ENCODE data around the gene STOML1.
"Not testable (repeated sequence)": the region's sequence is repeated elsewhere in the genome, so short reads cannot be mapped to it uniquely, and the experiment has no call there.

The STOML1 gene

DNA sequence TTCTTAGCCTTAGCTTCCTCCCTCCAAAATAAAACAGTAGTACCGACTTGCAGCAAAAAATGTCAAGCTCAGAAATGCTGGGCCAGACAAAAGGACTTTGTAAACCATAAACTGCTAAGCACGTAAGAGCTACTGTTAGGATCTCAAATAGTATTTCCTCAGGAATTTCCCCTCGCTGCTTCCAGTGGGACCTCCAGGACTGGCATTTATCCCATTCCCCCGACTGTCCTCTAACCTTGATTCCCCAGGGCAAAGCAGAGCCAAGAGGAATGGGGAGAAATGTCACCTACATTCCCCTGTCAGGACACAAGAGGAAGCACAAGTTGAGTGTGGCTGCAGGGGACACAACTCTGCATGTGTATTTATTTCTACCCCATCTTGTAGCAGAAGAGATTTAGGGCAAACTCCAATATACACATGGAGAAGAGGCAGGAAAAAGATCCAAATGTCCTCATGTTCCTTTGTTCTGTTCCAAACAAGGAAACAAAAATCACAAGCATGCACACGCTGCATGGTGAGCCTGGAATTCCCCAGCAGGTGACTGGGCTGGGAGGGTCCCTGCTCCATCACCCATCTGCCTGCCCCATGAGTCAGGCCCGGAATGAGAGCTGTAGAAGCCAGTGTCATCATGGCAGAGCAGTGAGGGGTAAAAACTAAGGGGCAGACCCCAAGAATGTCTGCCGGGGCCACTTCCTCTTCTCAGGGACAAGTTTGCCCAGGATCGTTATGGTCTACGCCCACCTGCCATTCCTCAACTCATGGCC, 4.2 kb downstream of the STOML1 start:
- DNase-seq (ENCODE audit: extremely low read depth in 1 of 2, low read depth in 1 of 2), result no peak

DNA sequence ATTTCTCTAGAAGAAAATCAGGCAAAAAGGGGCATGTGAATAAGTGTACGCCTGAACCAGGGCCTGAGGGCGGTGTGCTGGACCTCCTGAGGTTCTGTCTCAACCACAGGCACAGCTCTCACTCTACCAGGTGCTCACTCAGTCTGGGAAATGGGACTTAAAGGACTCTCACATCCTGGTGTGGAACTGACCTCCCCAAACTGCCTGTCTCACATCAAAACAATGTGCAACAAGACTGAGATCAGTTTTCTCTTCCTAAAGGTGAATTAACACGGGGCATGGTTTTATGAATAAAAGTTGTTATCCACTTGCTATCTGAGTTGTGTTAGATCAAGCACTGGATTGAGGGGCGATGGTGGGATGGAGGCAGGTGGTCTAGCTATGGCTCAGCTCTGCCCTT, 4.8 kb downstream of the STOML1 start:
- DNase-seq (ENCODE audit: extremely low read depth in 1 of 2, low read depth in 1 of 2), result no peak

DNA sequence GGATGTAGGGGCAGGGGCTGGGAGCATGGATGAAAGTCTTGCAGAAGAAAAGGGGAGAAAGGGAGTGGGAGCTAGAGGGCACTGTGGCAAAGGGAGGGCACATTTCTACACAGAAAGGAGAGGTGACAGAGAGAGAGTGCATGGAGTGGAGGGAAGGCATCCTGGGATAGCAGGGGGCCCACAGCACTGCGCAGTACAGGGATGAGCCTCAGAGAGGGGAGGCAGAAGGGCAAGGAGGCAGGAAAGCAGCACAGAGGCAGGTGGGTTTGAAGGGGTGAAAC, 5.4 kb downstream of the STOML1 start:
- no peak for DNase-seq (ENCODE audit: extremely low read depth in 1 of 2, low read depth in 1 of 2)

DNA sequence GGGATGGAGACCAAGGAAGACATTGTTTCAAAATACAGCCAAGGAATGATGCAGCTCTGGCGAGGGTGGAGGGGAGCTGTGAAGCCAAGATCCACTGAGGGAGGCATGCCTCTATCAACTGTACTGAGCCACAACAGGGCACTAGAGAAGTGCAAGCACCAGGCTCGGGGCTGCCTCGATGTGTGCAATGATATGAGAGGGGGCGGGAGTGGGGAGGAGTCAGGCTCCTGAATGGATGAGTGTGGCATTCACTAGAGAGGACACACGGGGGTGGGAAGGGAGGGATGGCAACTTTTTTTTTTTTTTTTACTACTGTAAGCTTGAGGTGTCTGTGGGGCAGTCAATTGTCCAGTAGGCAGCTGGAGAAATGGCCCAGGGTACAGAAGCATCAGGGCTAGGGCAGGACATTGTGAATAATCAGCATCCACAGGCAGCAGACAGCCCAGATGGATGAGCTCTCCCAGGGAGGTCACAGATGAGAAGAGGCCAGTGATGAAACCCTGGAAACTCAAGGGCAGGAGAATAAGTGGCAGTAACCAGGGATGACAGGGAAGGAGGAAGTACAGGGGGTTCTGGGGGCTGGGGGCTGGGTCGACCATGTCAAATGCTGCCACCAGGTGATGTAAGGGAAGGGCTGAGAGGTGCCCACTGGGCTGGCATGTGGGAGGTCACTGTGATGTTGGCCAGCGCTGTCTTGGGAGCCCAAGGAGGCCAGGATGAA, 5.9 kb downstream of the STOML1 start:
- DNase-seq (ENCODE audit: extremely low read depth in 1 of 2, low read depth in 1 of 2), result no peak

GRCh38 chr15:73985101-73985873, 6.8 kb downstream of the STOML1 start:
- no peak for DNase-seq (ENCODE audit: extremely low read depth in 1 of 2, low read depth in 1 of 2)

- no peak for DNase-seq (ENCODE audit: extremely low read depth in 1 of 2, low read depth in 1 of 2)
Observed at GRCh38 chr15:73984208-73984979, 7.7 kb downstream of the STOML1 start.

DNA sequence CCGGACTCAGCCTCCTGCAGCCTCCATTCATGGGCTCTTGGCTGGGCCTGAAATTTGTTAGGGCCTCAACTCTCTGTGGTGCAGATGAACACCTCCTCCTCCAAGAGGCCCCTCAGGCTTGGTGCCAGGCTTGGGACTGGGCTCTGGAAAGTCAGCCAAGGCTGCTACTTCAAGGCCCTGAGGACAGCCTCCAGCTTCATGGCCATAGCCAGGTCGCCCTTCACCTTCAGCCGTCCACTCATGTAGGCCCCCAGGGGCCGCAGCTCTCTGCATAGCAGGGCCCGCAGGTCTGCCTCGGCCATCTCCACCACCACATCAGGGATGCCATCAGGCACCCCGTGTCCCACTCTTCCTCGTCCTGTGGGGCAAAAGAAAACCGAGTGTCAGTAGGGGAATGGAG, 8.3 kb downstream of the STOML1 start:
- no peak for DNase-seq (ENCODE audit: extremely low read depth in 1 of 2, low read depth in 1 of 2)

DNA sequence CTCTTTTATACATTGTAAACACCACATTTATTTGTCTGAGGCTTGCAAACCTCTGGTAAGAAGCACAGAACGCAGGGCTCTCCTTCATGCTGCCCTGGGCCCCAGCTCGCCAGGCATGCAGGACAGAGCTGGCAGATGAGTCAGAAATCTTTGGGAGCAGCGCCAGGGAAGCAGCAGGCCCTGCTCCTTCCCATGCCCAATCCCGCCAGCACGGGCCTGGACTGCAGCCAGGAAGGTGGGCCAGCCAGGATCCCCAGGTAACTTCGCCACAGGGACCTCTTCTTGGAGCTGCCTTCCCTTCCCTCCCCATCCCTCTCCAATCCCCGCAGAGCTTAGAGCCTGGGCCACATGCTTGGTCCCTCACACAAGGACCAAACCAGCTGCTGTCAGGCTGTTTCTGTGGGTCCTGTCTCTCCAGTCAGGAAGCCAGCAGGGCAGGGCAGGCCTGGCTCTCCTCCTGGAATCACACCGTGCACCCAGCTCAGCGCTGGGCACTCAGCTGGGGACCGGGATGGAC, 8.8 kb downstream of the STOML1 start:
- DNase-seq (ENCODE audit: extremely low read depth in 1 of 2, low read depth in 1 of 2), result no peak

DNA sequence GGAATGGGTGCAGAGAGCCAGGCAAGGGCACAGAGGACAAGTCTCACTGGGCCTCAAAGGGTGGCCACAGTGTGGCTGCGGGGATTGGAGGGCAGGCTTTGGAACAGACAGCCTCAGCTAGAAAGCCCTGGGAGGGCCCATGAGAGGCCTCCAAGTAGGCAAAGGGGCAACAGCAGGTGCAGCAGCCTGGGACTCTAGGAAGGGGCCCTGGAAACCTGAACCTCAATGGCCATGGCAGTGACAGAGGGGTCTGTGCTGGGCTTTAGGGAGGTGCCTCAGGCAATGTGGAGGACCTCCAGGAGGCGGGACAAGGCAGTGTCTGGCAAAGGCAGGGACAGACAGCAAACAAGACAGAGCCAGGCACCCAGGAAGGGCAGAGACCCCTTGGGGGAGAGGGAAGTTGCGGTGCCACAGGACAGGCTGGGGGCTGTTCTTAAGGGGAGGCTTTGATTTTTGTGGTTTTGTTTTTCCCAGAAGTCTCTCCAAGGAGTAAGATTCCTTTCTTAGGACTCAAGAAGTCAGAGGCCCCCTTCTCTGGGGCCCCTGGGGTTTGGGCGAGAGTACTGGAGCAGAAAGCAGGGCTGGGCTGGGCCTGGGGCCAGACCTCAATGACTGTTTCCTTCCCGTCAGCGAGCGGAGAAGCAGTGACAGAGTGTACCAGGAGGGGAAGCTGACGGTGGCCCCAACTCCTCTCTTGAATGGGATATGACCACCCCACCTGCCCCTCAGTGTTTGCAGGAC, 9.7 kb downstream of the STOML1 start:
- DNase-seq (ENCODE audit: extremely low read depth in 1 of 2, low read depth in 1 of 2), result no peak

DNA sequence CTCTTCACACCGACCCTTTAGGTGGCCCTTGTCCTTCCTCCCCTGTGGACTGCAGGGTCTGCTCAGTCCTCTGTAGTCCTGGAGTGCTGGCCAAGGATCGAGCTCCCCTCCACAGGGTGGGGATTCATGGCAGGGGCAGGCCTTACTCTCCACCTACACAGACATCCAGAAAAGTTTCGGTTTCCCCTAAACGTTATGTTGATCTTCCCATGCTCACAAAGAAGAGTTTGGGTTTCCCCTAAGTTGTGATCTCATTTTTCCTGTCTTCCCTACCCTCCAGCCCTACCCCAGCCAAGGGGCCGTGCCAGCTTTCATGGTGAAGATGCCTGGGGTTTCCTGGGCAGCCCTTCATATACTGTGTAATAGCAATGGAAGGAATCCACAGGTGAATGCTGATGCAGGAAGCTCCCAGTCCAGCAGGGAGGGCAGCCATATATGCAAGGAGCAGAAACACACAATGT, 10.3 kb downstream of the STOML1 start:
- DNase-seq (ENCODE audit: extremely low read depth in 1 of 2, low read depth in 1 of 2), result no peak

DNA sequence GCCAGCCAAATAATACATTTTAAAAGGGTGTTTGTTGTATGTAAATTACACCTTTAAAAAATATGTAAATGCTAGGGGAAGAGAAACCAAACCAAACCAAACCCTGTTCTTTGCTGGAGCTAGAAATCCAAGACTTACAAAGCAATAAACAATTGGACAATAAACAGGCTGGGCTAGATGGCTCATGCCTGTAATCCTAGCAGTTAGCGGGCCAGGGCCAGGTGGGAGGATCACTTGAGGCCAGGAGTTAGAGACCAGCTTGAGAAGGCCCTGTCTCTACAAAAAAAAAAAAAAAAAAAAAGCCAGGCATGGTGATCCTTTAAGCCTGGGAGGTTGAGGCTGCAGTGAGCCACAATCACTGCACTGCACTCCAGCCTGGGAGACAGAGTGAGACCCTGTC, 12.5 kb downstream of the STOML1 start:
- DNase-seq (ENCODE audit: extremely low read depth in 1 of 2, low read depth in 1 of 2), result no peak

GRCh38 chr15:73978896-73979295, 13.2 kb downstream of the STOML1 start:
- no peak for DNase-seq (ENCODE audit: extremely low read depth in 1 of 2, low read depth in 1 of 2)

DNA sequence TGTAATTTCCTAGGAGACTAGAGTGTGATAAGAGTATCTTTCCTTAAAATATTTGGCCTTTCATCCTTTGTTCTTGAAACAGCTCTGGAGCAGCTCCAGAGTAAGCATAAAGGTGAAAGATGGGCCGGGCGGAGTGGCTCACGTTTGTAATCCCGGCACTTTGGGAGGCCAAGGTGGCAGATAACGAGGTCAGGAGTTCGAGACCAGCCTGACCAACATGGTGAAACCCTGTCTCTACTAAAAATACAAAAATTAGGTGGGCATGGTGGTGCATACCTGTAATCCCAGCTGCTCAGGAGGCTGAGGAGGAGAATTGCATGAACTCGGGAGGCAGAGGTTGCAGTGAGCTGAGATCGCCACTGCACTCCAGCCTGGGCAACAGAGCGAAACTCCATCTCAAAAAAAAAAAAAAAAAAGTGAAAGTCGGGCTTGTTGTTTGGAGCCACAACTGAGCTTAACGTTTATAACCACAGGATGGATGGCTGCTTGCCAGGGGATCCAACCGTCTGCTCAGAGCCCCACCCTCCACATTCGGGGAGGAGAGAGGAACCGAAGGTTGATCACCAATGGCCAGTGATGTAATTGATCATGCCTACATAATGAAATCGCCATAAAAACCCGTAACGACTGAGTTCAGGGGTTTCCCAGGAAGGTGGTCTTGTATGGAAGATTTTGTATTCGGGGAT, 16.5 kb downstream of the STOML1 start:
- DNase-seq (ENCODE audit: extremely low read depth in 1 of 2, low read depth in 1 of 2), result not testable (repeated sequence)

DNA sequence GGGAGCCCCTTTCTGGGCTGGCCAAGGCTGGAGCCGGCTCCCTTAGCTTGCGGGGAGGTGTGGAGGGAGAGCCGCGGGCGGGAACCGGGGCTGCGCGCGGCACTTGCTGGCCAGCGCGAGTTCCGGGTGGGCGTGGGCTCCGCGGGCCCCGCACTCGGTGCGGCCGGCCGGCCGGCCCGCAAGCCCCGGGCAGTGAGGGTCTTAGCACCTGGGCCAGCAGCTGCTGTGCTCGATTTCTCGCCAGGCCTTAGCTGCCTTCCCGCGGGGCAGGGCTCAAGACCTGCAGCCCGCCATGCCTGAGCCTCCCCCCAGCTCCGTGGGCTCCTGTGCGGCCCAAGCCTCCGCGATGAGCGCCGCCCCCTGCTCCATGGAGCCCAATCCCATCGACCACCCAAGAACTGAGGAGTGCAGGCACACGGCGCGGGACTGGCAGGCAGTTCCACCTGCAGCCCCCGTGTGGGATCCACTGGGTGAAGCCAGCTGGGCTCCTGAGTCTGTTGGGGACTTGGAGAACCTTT, 18.4 kb downstream of the STOML1 start:
- DNase-seq (ENCODE audit: extremely low read depth in 1 of 2, low read depth in 1 of 2), result not testable (repeated sequence)

DNA sequence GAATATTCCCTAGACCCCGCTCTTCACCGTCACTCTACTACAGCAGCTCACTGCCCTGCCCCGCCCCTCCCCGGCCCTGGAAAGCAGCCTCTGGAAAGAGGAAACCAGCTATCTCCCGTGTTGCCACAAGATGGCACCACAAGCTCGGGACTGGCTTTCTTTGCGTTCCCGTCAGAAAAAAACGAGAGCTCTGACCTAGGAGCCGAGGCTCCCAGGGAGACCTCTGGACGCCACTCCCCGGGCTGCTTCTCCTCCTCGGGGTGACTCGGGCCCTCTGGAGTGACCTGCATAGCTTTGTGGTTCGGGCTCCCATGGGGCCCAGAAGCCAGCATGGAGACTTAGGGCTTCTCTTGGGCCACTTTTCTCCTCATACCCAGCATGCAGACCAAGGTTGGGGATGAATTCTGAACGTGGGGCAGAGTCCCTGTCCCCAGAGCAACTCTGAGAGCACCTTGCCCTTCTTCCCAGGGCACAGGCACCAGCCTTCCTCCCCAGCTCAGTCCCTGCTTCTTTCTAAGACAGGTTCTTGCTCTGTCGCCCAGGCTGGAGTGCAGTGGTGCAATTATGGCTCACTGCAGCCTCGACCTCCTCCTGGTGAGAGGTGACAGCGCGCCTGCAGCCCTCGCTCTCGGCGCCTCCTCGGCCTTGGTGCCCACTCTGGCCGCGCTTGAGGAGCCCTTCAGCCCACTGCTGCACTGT, 19.0 kb downstream of the STOML1 start:
- DNase-seq (ENCODE audit: extremely low read depth in 1 of 2, low read depth in 1 of 2), result peak; percentile 39 to 57

GRCh38 chr15:73969151-73969759, 22.8 kb downstream of the STOML1 start:
- DNase-seq (ENCODE audit: extremely low read depth in 1 of 2, low read depth in 1 of 2), result no peak

DNA sequence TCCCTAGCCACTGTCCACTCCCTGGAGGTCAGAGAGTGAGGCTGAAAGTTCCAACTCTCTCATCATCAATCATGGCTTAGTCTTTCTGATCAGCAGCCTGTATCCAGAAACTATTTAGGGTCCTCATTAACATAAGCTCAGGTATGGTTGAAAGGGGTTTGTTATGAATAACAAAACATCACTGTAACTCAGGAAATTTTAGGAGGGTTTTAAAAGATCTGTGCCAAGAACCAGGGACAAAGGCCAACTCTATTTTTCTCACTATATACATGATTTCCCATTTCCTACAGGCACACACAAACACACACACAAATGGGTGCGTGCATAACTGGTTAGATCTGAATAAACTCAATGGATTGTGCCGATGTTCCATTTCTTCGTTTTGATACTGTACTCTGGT, 23.6 kb downstream of the STOML1 start:
- DNase-seq (ENCODE audit: extremely low read depth in 1 of 2, low read depth in 1 of 2), result no peak

DNA sequence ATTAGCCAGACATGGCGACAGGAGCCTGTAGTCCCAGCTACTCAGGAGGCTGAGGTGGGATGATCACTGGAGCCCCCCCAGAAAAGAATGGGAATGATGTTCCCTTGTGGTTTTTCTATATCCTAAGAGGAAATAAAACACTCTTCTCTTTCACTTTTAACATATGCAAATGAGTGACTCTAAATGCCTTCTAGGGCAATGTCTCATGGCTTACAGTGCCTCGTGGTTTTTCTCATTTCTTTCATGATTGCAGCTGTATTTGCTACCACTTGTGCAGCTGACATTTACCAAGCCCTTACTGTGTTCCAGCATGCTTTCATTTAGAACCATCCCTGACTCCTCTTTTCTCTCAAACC, 26.4 kb downstream of the STOML1 start:
- no peak for DNase-seq (ENCODE audit: extremely low read depth in 1 of 2, low read depth in 1 of 2)

All from activated CD8-positive, alpha-beta memory T cell treated with anti-CD3 and anti-CD28 coated beads for 1 hour (primary cell).